Esophagus squamous epithelium (tissue), 5 donors: ENCODE measurements around the gene ZIK1. TPM values are rescaled to one million over a fixed set of nuclear protein-coding genes. Genes with fewer than 3 reads are reported as not detected.
A peak's percentile ranks its signal among the peaks of the same experiment; 100 is the strongest.

Source experiments
- DNase-seq: peaks from one replicate; lab custom pipeline; 2025; lab: John Stamatoyannopoulos, UW
- H3K27ac ChIP-seq, 4 donors: fragments of 200-600 bp; sonication (generic); one replicate each; pipeline ENCODE4 v1.5.1; 2016 to 2019; ENCODE audit warnings: mild to moderate bottlenecking in 1 of 4
- H3K27me3 ChIP-seq, 4 donors: fragments of 200-600 bp; sonication (generic); 1 replicate in 3 of 4; 2 replicates in 1 of 4; pipeline versions ENCODE4 v1.5.1 to v1.6.0; 2017 to 2021; ENCODE audit warnings: antibody characterized with exemption in 1 of 4
- H3K36me3 ChIP-seq, 3 donors: fragments of 200-600 bp; sonication (generic); one replicate each; pipeline ENCODE4 v1.5.1; 2016 to 2019
- H3K4me1 ChIP-seq, 3 donors: fragments of 200-600 bp; sonication (generic); one replicate each; pipeline ENCODE4 v1.5.1; 2017 to 2019
- H3K4me3 ChIP-seq, 4 donors: fragments of 200-600 bp; sonication (generic); 1 replicate in 3 of 4; 2 replicates in 1 of 4; pipeline ENCODE4 v1.5.1; 2016 to 2019; ENCODE audit warnings: mild to moderate bottlenecking in 2 of 4, moderate library complexity in 1 of 4
- H3K9me3 ChIP-seq, 3 donors: fragments of 200-600 bp; sonication (generic); one replicate each; pipeline ENCODE4 v1.5.1; 2016 to 2019
- CTCF ChIP-seq, 6 experiments: fragments of 450-650 bp in 4 of 6; fragments of 200-600 bp in 2 of 6; sonication (generic) in 2 of 6; IDR thresholded peaks; one replicate each; pipeline ENCODE4 v1.5.1; 2016 to 2019; ENCODE audit warnings: antibody characterized with exemption in 6 of 6, mild to moderate bottlenecking in 4 of 6, moderate library complexity in 4 of 6
- POLR2A ChIP-seq, 4 donors: fragments of 450-650 bp; IDR thresholded peaks; one replicate each; pipeline ENCODE4 v1.6.1; 2017; ENCODE audit warnings: antibody characterized with exemption in 4 of 4, mild to moderate bottlenecking in 4 of 4, moderate library complexity in 3 of 4
- WGBS, 2 donors: methylation state at CpG; one replicate each; pipeline ENCODE4 v1.1.5; 2018; 5-methylcytosine and 5-hydroxymethylcytosine counted together
- intact Hi-C: fragments of 100-400 bp; cut with DNase I; formaldehyde crosslinking; loops from one replicate; pipeline ENCODE4 v1.15.0; 2022
- total RNA-seq, 4 donors: library from RNA; depleted of rRNA; stranded (reverse); fragments of >200 nt; gene quantifications; one replicate each; pipeline ENCODE4 v1.1.0, GENCODE V29; 2016
- donor health status: DM: yes; HTN: yes; CAD: no.

ZIK1 gene
- total RNA-seq, 4 donors from 2014 or later = 0.38 to 4.6 (median 3.1) TPM

GRCh38 chr19:57633832-57634131 lies 49.8 kb downstream of the ZIK1 start:
- 42 to 44% methylated on average over 6 of the region's 6 CpGs for WGBS, 2 donors
- TF ChIP-seq CTCF (IDR thresholded peaks at IDR 0.05) (no peak), POLR2A (IDR thresholded peaks at IDR 0.05) (no peak)
- H3K27ac ChIP-seq = peak overlapping the region in 2 of 4 donors; percentile 85 to 89
- peaks cover 0 to 47% (median 0%) of the 10 kb centered on the region in 3 donors for H3K36me3 ChIP-seq
- intact Hi-C loops = no loop called here
- H3K4me3 ChIP-seq = peak overlapping the region; percentile 74 to 96 (median 84)
- H3K9me3 ChIP-seq = peaks cover 12 to 43% (median 37%) of the 10 kb centered on the region in 3 donors
- H3K27me3 ChIP-seq = no peaks in the 10 kb centered on the region
- no peak for DNase-seq
- peaks cover 5 to 20% (median 7%) of the 10 kb centered on the region in 3 donors for H3K4me1 ChIP-seq

- Histone ChIP-seq H3K9me3 (peaks cover 12 to 77% (median 55%) of the 10 kb centered on the region in 3 donors), H3K4me1 (peaks cover 5 to 18% (median 7%) of the 10 kb centered on the region in 3 donors), H3K27ac (no peak overlapping the region), H3K4me3 (no peak overlapping the region), H3K36me3 (peaks cover 23 to 83% (median 24%) of the 10 kb centered on the region in 3 donors), H3K27me3 (no peaks in the 10 kb centered on the region)
- intact Hi-C loops = no loop called here
- DNase-seq = no peak
- TF ChIP-seq POLR2A (IDR thresholded peaks at IDR 0.05) = no peak
- TF ChIP-seq CTCF (IDR thresholded peaks at IDR 0.05) = no peak
- WGBS, 2 donors = 88 to 100% methylated on average over 3 to 4 of the region's 4 CpGs
Observed at GRCh38 chr19:57637379-57637778, 53.4 kb downstream of the ZIK1 start.

- no peak for TF ChIP-seq CTCF (IDR thresholded peaks at IDR 0.05)
- no peak for TF ChIP-seq POLR2A (IDR thresholded peaks at IDR 0.05)
- peaks cover 0 to 6% (median 0%) of the 10 kb centered on the region in 3 donors for H3K4me1 ChIP-seq
- H3K9me3 ChIP-seq = peaks cover 12 to 79% (median 48%) of the 10 kb centered on the region in 3 donors
- 95 to 97% methylated on average over 4 of the region's 4 CpGs for WGBS, 2 donors
- peaks cover 23 to 63% (median 24%) of the 10 kb centered on the region in 3 donors for H3K36me3 ChIP-seq
- DNase-seq = no peak
- H3K27ac ChIP-seq = no peak overlapping the region
- no peaks in the 10 kb centered on the region for H3K27me3 ChIP-seq
- intact Hi-C loops = no loop called here
- no peak overlapping the region for H3K4me3 ChIP-seq
Observed at GRCh38 chr19:57641715-57642234, 57.8 kb downstream of the ZIK1 start.

GRCh38 chr19:57642396-57643046 lies 58.6 kb downstream of the ZIK1 start:
- WGBS, 2 donors = 51 to 55% methylated on average over 4 of the region's 4 CpGs
- H3K9me3 ChIP-seq = peaks cover 10 to 79% (median 40%) of the 10 kb centered on the region in 3 donors
- intact Hi-C loops = no loop called here

More at GRCh38 chr19:57642396-57643046, 58.6 kb downstream of the ZIK1 start:
- no peak for TF ChIP-seq CTCF (IDR thresholded peaks at IDR 0.05)
- TF ChIP-seq POLR2A (IDR thresholded peaks at IDR 0.05) = no peak
- H3K27me3 ChIP-seq = no peaks in the 10 kb centered on the region
- H3K4me3 ChIP-seq = no peak overlapping the region
- peak overlapping the region in 1 of 4 donors; percentile 14 for H3K27ac ChIP-seq
- H3K36me3 ChIP-seq = peaks cover 23 to 56% (median 24%) of the 10 kb centered on the region in 3 donors
- peaks cover 0 to 6% (median 0%) of the 10 kb centered on the region in 3 donors for H3K4me1 ChIP-seq
- no peak for DNase-seq

Other genes starting within 250 kb of the ZIK1 start
- 1 to 10 TPM; 3.3 to 9.0 (median 5.7) TPM for gene ZNF304, start 232.9 kb upstream of the ZIK1 start, total RNA-seq
- 10 to 100 TPM; 14.7 to 24.6 (median 17.9) TPM for gene TRAPPC2B, start 220.6 kb upstream of the ZIK1 start, total RNA-seq
- 1 to 10 TPM; 1.1 to 6.7 (median 3.1) TPM for gene ZNF547, start 220.6 kb upstream of the ZIK1 start, total RNA-seq
- 10 to 100 TPM in 2 of 4 donors, 1 to 10 TPM in 2; 7.7 to 26.9 (median 11.2) TPM for gene ZNF548, start 194.3 kb upstream of the ZIK1 start, total RNA-seq
- 10 to 100 TPM in 1 of 4 donors, 1 to 10 TPM in 3; 4.4 to 12.6 (median 6.2) TPM for gene ZNF17, start 173.0 kb upstream of the ZIK1 start, total RNA-seq
- 10 to 100 TPM in 1 of 4 donors, 1 to 10 TPM in 3; 6.9 to 11.1 (median 8.4) TPM for gene ZNF749, start 148.8 kb upstream of the ZIK1 start, total RNA-seq
- gene VN1R1, start 127.0 kb upstream of the ZIK1 start, total RNA-seq = 1 to 10 TPM in 1 of 4 donors, under 1 TPM in 1, not detected in 2; 0.40 to 1.1 TPM
- 10 to 100 TPM in 1 of 4 donors, 1 to 10 TPM in 3; 3.3 to 10.9 (median 6.3) TPM for gene ZNF772, start 106.6 kb upstream of the ZIK1 start, total RNA-seq
- gene ZNF419, start 96.4 kb upstream of the ZIK1 start, total RNA-seq = 1 to 10 TPM in 3 of 4 donors, under 1 TPM in 1; 0.87 to 8.0 (median 3.3) TPM
- gene ZNF773, start 84.2 kb upstream of the ZIK1 start, total RNA-seq = 10 to 100 TPM in 1 of 4 donors, 1 to 10 TPM in 3; 1.9 to 14.5 (median 5.8) TPM
- 1 to 10 TPM; 1.3 to 4.8 (median 2.3) TPM for gene ZNF549, start 56.8 kb upstream of the ZIK1 start, total RNA-seq
- gene ZNF550, start 24.3 kb upstream of the ZIK1 start, total RNA-seq = 1 to 10 TPM; 2.2 to 7.6 (median 3.1) TPM
- gene ZNF416, start 5.2 kb upstream of the ZIK1 start, total RNA-seq = 1 to 10 TPM; 1.6 to 6.5 (median 3.9) TPM
- gene ZNF530, start 15.7 kb downstream of the ZIK1 start, total RNA-seq = 1 to 10 TPM in 3 of 4 donors, under 1 TPM in 1; 0.70 to 3.9 (median 1.8) TPM
- gene ZNF134, start 30.1 kb downstream of the ZIK1 start, total RNA-seq = 10 to 100 TPM in 2 of 4 donors, 1 to 10 TPM in 2; 7.5 to 14.9 (median 10.4) TPM
- gene ZNF211, start 49.0 kb downstream of the ZIK1 start, total RNA-seq = 1 to 10 TPM; 2.9 to 7.7 (median 5.9) TPM
- gene ZSCAN4, start 84.8 kb downstream of the ZIK1 start, total RNA-seq = not detected
- 10 to 100 TPM in 1 of 4 donors, 1 to 10 TPM in 3; 2.3 to 14.5 (median 5.8) TPM for gene ZNF551, start 97.8 kb downstream of the ZIK1 start, total RNA-seq
- gene ZNF154, start 125.1 kb downstream of the ZIK1 start, total RNA-seq = 1 to 10 TPM in 2 of 4 donors, under 1 TPM in 2; 0.15 to 2.5 (median 0.94) TPM
- gene ZNF671, start 143.5 kb downstream of the ZIK1 start, total RNA-seq = 1 to 10 TPM; 1.3 to 4.2 (median 1.5) TPM
- 10 to 100 TPM in 1 of 4 donors, 1 to 10 TPM in 3; 7.9 to 11.6 (median 8.7) TPM for gene ZNF776, start 162.7 kb downstream of the ZIK1 start, total RNA-seq
- 10 to 100 TPM in 3 of 4 donors, 1 to 10 TPM in 1; 8.1 to 30.5 (median 22.0) TPM for gene ZNF586, start 185.5 kb downstream of the ZIK1 start, total RNA-seq
- 10 to 100 TPM in 2 of 4 donors, 1 to 10 TPM in 2; 5.2 to 15.3 (median 12.3) TPM for gene ZNF552, start 230.8 kb downstream of the ZIK1 start, total RNA-seq
- gene ZNF587B, start 246.2 kb downstream of the ZIK1 start, total RNA-seq = 10 to 100 TPM in 2 of 4 donors, 1 to 10 TPM in 2; 5.3 to 25.0 (median 13.3) TPM